Astrocyte (in vitro differentiated cells and primary cell): ENCODE results near the gene PCDHGB4. TPM values are rescaled to one million over a fixed set of nuclear protein-coding genes. Genes with fewer than 3 reads are reported as not detected.
A peak's percentile ranks its signal among the peaks of the same experiment; 100 is the strongest.

Experiments
- DNase-seq: peaks from one replicate; pipeline ENCODE4 v3.0.0-alpha.2; 2010; ENCODE audit warnings: low read depth
- FAIRE-seq: peaks from 2 replicates; lab custom pipeline; 2011; peaks lifted over from hg19 to GRCh38; lab: Jason Lieb, UNC
- H2AFZ ChIP-seq: 2 replicates; pipeline ENCODE4 v1.6.0; 2012; ENCODE audit warnings: low read depth, low read length, inconsistent platforms
- H3K27ac ChIP-seq: 2 replicates; pipeline ENCODE4 v1.5.1; 2011; ENCODE audit warnings: low read depth, low read length, inconsistent platforms
- H3K27me3 ChIP-seq: 2 replicates; pipeline ENCODE4 v1.6.0; 2011; ENCODE audit warnings: low read length, inconsistent platforms; ENCODE audit not compliant: insufficient read depth
- H3K36me3 ChIP-seq: 2 replicates; pipeline ENCODE4 v1.5.1; 2011; ENCODE audit warnings: low read length, inconsistent platforms; ENCODE audit not compliant: insufficient read depth
- H3K4me1 ChIP-seq: 2 replicates; pipeline ENCODE4 v1.5.1; 2011; ENCODE audit warnings: low read length, inconsistent platforms; ENCODE audit not compliant: insufficient read depth
- H3K4me2 ChIP-seq: 2 replicates; pipeline ENCODE4 v1.6.0; 2012; ENCODE audit warnings: low read length, inconsistent platforms
- H3K4me3 ChIP-seq: 2 replicates; pipeline ENCODE4 v1.5.1; 2011; ENCODE audit warnings: low read depth, mild to moderate bottlenecking, low read length, inconsistent platforms; ENCODE audit not compliant: insufficient read depth
- H3K79me2 ChIP-seq: 2 replicates; pipeline ENCODE4 v1.6.0; 2012; ENCODE audit warnings: mild to moderate bottlenecking, low read length, inconsistent platforms; ENCODE audit not compliant: insufficient read depth
- H3K9ac ChIP-seq: 2 replicates; pipeline ENCODE4 v1.6.0; 2012; ENCODE audit warnings: mild to moderate bottlenecking, low read length, inconsistent platforms
- H3K9me3 ChIP-seq: 2 replicates; pipeline ENCODE4 v1.5.1; 2012; ENCODE audit warnings: low read depth, mild to moderate bottlenecking, low read length, inconsistent platforms; ENCODE audit not compliant: insufficient read depth
- H4K20me1 ChIP-seq: 2 replicates; pipeline ENCODE4 v1.6.0; 2012; ENCODE audit warnings: low read length, inconsistent platforms; ENCODE audit not compliant: insufficient read depth
- H3K27ac Mint-ChIP-seq: one replicate; pipeline ENCODE4 v1.8.0; 2021; ENCODE audit warnings: mild to moderate bottlenecking, mixed read lengths; ENCODE audit not compliant: unreplicated experiment
- H3K27me3 Mint-ChIP-seq: one replicate; pipeline ENCODE4 v1.8.0; 2021; ENCODE audit warnings: low read depth, mixed read lengths; ENCODE audit not compliant: unreplicated experiment
- H3K36me3 Mint-ChIP-seq: one replicate; pipeline ENCODE4 v1.8.0; 2021; ENCODE audit warnings: low read depth, mixed read lengths; ENCODE audit not compliant: unreplicated experiment
- H3K4me1 Mint-ChIP-seq: one replicate; pipeline ENCODE4 v1.8.0; 2021; ENCODE audit warnings: low read depth, mixed read lengths; ENCODE audit not compliant: unreplicated experiment
- H3K4me3 Mint-ChIP-seq: one replicate; pipeline ENCODE4 v1.8.0; 2021; ENCODE audit warnings: mild to moderate bottlenecking, moderate library complexity, mixed read lengths; ENCODE audit not compliant: unreplicated experiment
- H3K9me3 Mint-ChIP-seq: one replicate; pipeline ENCODE4 v1.8.0; 2021; ENCODE audit warnings: mild to moderate bottlenecking, mixed read lengths; ENCODE audit not compliant: unreplicated experiment
- CTCF ChIP-seq: IDR thresholded peaks from 2 replicates; pipeline ENCODE4 v1.5.1; 2011; ENCODE audit warnings: low read depth, mild to moderate bottlenecking, inconsistent platforms, low read length, moderate library complexity; ENCODE audit not compliant: insufficient read depth
- EZH2 ChIP-seq: IDR thresholded peaks from 2 replicates; pipeline ENCODE4 v1.6.1; 2012; ENCODE audit warnings: mild to moderate bottlenecking, low read length, inconsistent platforms; ENCODE audit not compliant: insufficient read depth
- total RNA-seq: library from RNA; stranded (reverse); gene quantifications from 2 replicates; pipeline ENCODE4 v1.2.1, GENCODE V29; 2021

The PCDHGB4 gene
- total RNA-seq, 1 donor from 2014 or later: 13.6 TPM

DNA sequence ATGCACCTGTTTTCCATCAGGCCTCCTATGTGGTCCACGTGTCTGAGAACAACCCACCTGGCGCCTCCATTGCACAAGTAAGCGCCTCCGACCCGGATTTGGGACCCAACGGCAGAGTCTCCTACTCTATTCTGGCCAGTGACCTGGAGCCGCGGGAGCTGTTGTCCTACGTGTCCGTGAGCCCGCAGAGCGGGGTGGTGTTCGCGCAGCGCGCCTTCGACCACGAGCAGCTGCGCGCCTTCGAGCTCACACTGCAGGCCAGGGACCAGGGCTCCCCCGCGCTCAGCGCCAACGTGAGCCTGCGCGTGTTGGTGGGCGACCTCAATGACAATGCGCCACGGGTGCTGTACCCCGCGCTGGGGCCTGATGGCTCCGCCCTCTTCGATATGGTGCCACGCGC is 35.9 kb upstream of the PCDHGB4 start:
- H2AFZ ChIP-seq: no peak overlapping the region
- H3K27ac ChIP-seq: no peak overlapping the region
- peaks cover 41% of the 10 kb centered on the region for H3K9me3 ChIP-seq
- no peak overlapping the region for H3K9ac ChIP-seq
- Mint-ChIP-seq H3K9me3 (peaks cover 31% of the 10 kb centered on the region), H3K27me3 (no peaks in the 10 kb centered on the region), H3K4me1 (no peaks in the 10 kb centered on the region), H3K4me3 (no peak overlapping the region), H3K27ac (no peak overlapping the region), H3K36me3 (peaks cover 7% of the 10 kb centered on the region)
- no peak overlapping the region for H3K4me2 ChIP-seq
- H3K36me3 ChIP-seq: no peaks in the 10 kb centered on the region
- DNase-seq: no peak
- peaks cover 3% of the 10 kb centered on the region for H3K27me3 ChIP-seq
- no peak for TF ChIP-seq CTCF
- no peak for TF ChIP-seq EZH2
- H3K4me3 ChIP-seq: no peak overlapping the region
- FAIRE-seq: no peak
- H3K79me2 ChIP-seq: no peaks in the 10 kb centered on the region
- H4K20me1 ChIP-seq: no peaks in the 10 kb centered on the region
- H3K4me1 ChIP-seq: no peaks in the 10 kb centered on the region

GRCh38 chr5:141354900-141355469 is 32.5 kb upstream of the PCDHGB4 start, which contains the start of gene PCDHGA4:
PCDHGA4 (plus strand) TSS chr5:141355021; CDS start chr5:141355108, 87 bp downstream.
- TF ChIP-seq CTCF (peak; percentile 39), EZH2 (no peak)
- DNase-seq: no peak
- Histone ChIP-seq H3K79me2 (no peaks in the 10 kb centered on the region), H3K9ac (no peak within 1 kb of the TSS), H2AFZ (no peak within 1 kb of the TSS), H3K4me1 (no peaks in the 10 kb centered on the region), H3K4me2 (peak within 1 kb of the TSS; percentile 45), H3K36me3 (no peaks in the 10 kb centered on the region), H3K4me3 (no peak within 1 kb of the TSS), H4K20me1 (no peaks in the 10 kb centered on the region), H3K27ac (no peak within 1 kb of the TSS), H3K27me3 (peaks cover 3% of the 10 kb centered on the region), H3K9me3 (peaks cover 47% of the 10 kb centered on the region)
- no peaks in the 10 kb centered on the region for H3K4me1 Mint-ChIP-seq
- peaks cover 33% of the 10 kb centered on the region for H3K9me3 Mint-ChIP-seq
- FAIRE-seq: no peak
- H3K27ac Mint-ChIP-seq: no peak within 1 kb of the TSS
- H3K4me3 Mint-ChIP-seq: no peak within 1 kb of the TSS
- peaks cover 8% of the 10 kb centered on the region for H3K36me3 Mint-ChIP-seq
- no peaks in the 10 kb centered on the region for H3K27me3 Mint-ChIP-seq

- H3K4me1 ChIP-seq: no peaks in the 10 kb centered on the region
- Mint-ChIP-seq H3K9me3 (peaks cover 35% of the 10 kb centered on the region), H3K4me1 (no peaks in the 10 kb centered on the region), H3K27me3 (no peaks in the 10 kb centered on the region), H3K27ac (no peak overlapping the region), H3K36me3 (peaks cover 10% of the 10 kb centered on the region), H3K4me3 (no peak overlapping the region)
- peaks cover 3% of the 10 kb centered on the region for H3K27me3 ChIP-seq
- no peaks in the 10 kb centered on the region for H3K36me3 ChIP-seq
- no peak overlapping the region for H3K9ac ChIP-seq
- peaks cover 47% of the 10 kb centered on the region for H3K9me3 ChIP-seq
- H3K79me2 ChIP-seq: no peaks in the 10 kb centered on the region
- DNase-seq (no peak), FAIRE-seq (no peak)
- H3K4me3 ChIP-seq: no peak overlapping the region
- H4K20me1 ChIP-seq: no peaks in the 10 kb centered on the region
- peak overlapping the region; percentile 45 for H3K4me2 ChIP-seq
- no peak overlapping the region for H3K27ac ChIP-seq
- H2AFZ ChIP-seq: no peak overlapping the region
- TF ChIP-seq CTCF (no peak), EZH2 (no peak)
Measured at GRCh38 chr5:141355641-141356040, 31.9 kb upstream of the PCDHGB4 start.
